GM19463 (cell line): ENCODE results near the gene DDX53.

Source experiments
- ATAC-seq: cut with Tn5 transposase; IDR thresholded peaks from one replicate; pipeline ENCODE4 v1.9.1; 2021; ENCODE audit warnings: mild to moderate bottlenecking, moderate library complexity; ENCODE audit not compliant: unreplicated experiment

The DDX53 gene

DNA sequence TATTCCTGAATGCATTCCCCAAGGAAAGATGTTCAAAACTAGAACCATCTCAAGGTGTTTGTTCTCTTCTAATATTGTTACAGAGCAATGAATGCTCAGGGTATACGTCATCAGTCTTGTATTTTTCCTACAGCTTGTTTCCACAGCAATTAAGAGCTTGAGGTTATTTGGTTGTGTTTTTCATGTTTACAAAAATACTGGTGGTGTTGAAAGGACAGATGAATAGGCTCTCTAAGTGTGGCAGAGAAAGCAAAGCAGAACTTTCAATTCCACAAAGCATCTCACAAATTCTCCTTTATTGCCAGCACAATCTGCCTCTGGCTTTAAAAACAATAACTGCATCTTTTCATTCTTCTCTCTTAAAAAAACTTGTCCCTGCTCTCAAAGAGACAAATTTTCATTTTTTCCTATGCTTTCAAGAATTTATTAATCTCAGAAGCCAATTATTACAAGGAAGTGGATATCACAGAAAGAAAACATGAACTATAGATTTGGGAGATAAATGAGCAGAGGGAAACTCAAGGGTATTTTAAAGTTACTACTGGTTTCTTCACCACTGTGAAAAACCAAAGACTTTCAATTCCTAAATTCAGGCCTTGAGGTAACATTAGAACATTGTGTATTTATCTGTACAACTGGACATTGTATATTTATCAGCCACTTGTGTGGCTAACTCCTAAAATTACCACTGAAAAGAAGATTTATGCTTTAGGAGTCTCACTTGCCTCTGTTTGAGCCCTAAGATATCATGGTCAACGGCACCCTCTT, 49.2 kb downstream of the DDX53 start:
- ATAC-seq = no peak

DNA sequence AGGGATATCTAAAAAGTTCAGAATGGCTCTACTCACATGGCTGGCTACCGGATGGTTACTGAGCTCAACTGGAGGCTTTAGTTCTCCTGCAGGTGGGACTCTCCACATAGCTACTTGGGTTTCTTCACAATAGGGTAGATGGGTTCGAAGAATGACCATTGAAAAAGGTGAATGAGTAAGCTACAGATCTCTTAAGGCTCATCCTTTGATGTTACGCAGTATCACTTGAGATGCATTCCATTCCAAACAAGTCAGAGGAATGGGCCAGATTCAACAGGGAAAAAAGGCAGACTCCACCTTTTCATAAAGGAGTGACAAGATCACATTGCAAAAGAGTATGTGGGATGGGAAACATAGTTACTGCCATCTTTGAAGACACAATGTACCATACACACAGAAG, 52.6 kb downstream of the DDX53 start:
- ATAC-seq = no peak
